B cell (primary cell): ENCODE measurements around the gene CEND1. TPM values are rescaled to one million over a fixed set of nuclear protein-coding genes. Genes with fewer than 3 reads are reported as not detected.

Experiments
- ATAC-seq: fragments of 200-7000 bp; cut with Tn5 transposase; one replicate; pipeline ENCODE4 v1.10.0; 2021; ENCODE audit warnings: low read depth, mild to moderate bottlenecking, moderate number of reproducible peaks, moderate library complexity
- CTCF ChIA-PET: fragments of 350-600 bp; sonication (Branson Sonifier 250); formaldehyde crosslinking; loops from one replicate; lab custom pipeline; 2021; ENCODE audit warnings: antibody characterized with exemption, inconsistent platforms; lab: Charles Lee
- POLR2A ChIA-PET: fragments of 350-600 bp; sonication (Branson Sonifier 250); formaldehyde crosslinking; loops from one replicate; lab custom pipeline; 2021; ENCODE audit warnings: antibody characterized with exemption; lab: Charles Lee
- DNase-seq: peaks from one replicate; pipeline ENCODE4 v3.0.0; 2013
- H2AFZ ChIP-seq: 2 replicates; pipeline ENCODE4 v1.6.1; 2012; ENCODE audit warnings: mild to moderate bottlenecking, low read depth, low read length; ENCODE audit not compliant: insufficient read depth, poor library complexity, severe bottlenecking
- H3K27ac ChIP-seq, 2 donors: 1 replicate in 1 of 2; 2 replicates in 1 of 2; pipeline ENCODE4 v1.5.1; 2012 to 2013; ENCODE audit warnings: low read length in 2 of 2, mild to moderate bottlenecking in 2 of 2, moderate library complexity in 1 of 2
- H3K27me3 ChIP-seq, 4 experiments: fragments of 200-600 bp in 1 of 4; sonication (generic) in 1 of 4; replicated peaks in 1 of 4; 1 replicate in 2 of 4; 2 replicates in 2 of 4; pipeline versions ENCODE4 v1.6.1 to v1.7.0; 2013 to 2016; ENCODE audit warnings: low read length in 3 of 4, mild to moderate bottlenecking in 2 of 4, mixed read lengths in 1 of 4, moderate library complexity in 1 of 4; ENCODE audit not compliant: insufficient read depth in 4 of 4, control insufficient read depth in 3 of 4; ENCODE audit errors: control extremely low read depth in 1 of 4
- H3K36me3 ChIP-seq, 2 experiments: replicated peaks in 1 of 2; 1 replicate in 1 of 2; 2 replicates in 1 of 2; pipeline versions ENCODE4 v1.6.1 to v1.7.1; 2013; ENCODE audit warnings: low read length in 1 of 2; ENCODE audit not compliant: insufficient read depth in 2 of 2, control insufficient read depth in 1 of 2; ENCODE audit errors: control extremely low read depth in 1 of 2, extremely low read depth in 1 of 2
- H3K4me1 ChIP-seq, 2 donors: fragments of 200-600 bp in 1 of 2; sonication (generic) in 1 of 2; 1 replicate in 1 of 2; 2 replicates in 1 of 2; pipeline versions ENCODE4 v1.5.1 to v1.6.1; 2013 to 2017; ENCODE audit warnings: low read length in 2 of 2; ENCODE audit not compliant: control insufficient read depth in 2 of 2, insufficient read depth in 2 of 2
- H3K4me2 ChIP-seq: replicated peaks from 2 replicates; pipeline ENCODE3; 2012; ENCODE audit warnings: mild to moderate bottlenecking, low read depth, low read length; ENCODE audit not compliant: poor library complexity, severe bottlenecking
- H3K4me3 ChIP-seq, 5 experiments: fragments of 200-600 bp in 1 of 5; sonication (generic) in 1 of 5; 1 replicate in 3 of 5; 2 replicates in 2 of 5; pipeline versions ENCODE4 v1.5.1 to v1.7.0; 2011 to 2016; ENCODE audit warnings: low read length in 4 of 5, mild to moderate bottlenecking in 4 of 5, low read depth in 2 of 5, control low read depth in 1 of 5, moderate library complexity in 1 of 5; ENCODE audit not compliant: insufficient read depth in 1 of 5; ENCODE audit errors: control extremely low read depth in 1 of 5, extremely low read depth in 1 of 5
- H3K79me2 ChIP-seq: fragments of 200-600 bp; sonication (generic); one replicate; pipeline ENCODE4 v1.6.0; 2016; ENCODE audit warnings: low read length; ENCODE audit not compliant: control insufficient read depth, insufficient read depth
- H3K9ac ChIP-seq: fragments of 200-600 bp; sonication (generic); 2 replicates; pipeline ENCODE4 v1.6.1; 2017; ENCODE audit warnings: mild to moderate bottlenecking, low read length, moderate library complexity
- H3K9me3 ChIP-seq, 3 donors: one replicate each; pipeline versions ENCODE4 v1.6.1 to v1.7.1; 2013; ENCODE audit warnings: low read length in 2 of 3; ENCODE audit not compliant: control insufficient read depth in 2 of 3, insufficient read depth in 1 of 3; ENCODE audit errors: control extremely low read depth in 1 of 3
- H4K20me1 ChIP-seq: 2 replicates; pipeline ENCODE4 v1.6.0; 2012; ENCODE audit warnings: mild to moderate bottlenecking, low read length; ENCODE audit not compliant: insufficient read depth, control insufficient read depth, poor library complexity, severe bottlenecking
- H3K27ac Mint-ChIP-seq: one replicate; pipeline ENCODE4 v1.8.0; 2021; ENCODE audit warnings: mixed read lengths
- H3K27me3 Mint-ChIP-seq: one replicate; pipeline ENCODE4 v1.8.0; 2021; ENCODE audit warnings: mixed read lengths
- H3K4me1 Mint-ChIP-seq: one replicate; pipeline ENCODE4 v1.8.0; 2021; ENCODE audit warnings: mixed read lengths
- H3K4me3 Mint-ChIP-seq: one replicate; pipeline ENCODE4 v1.8.0; 2021; ENCODE audit warnings: mixed read lengths
- H3K9me3 Mint-ChIP-seq: one replicate; pipeline ENCODE4 v1.8.0; 2022; ENCODE audit warnings: mixed read lengths; ENCODE audit not compliant: insufficient read depth
- CTCF ChIP-seq: fragments of 200-600 bp; IDR thresholded peaks from one replicate; pipeline ENCODE4 v1.8.0; 2022; ENCODE audit warnings: antibody characterized with exemption, mild to moderate bottlenecking
- EZH2 ChIP-seq: IDR thresholded peaks from 2 replicates; pipeline ENCODE4 v1.6.1; 2012; ENCODE audit warnings: borderline replicate concordance, low read depth, mild to moderate bottlenecking, moderate library complexity, low read length; ENCODE audit not compliant: insufficient read depth, poor library complexity, severe bottlenecking
- WGBS: methylation state at CpG from one replicate; pipeline ENCODE4 v1.1.5; 2013; ENCODE audit warnings: missing lambda C conversion rate; ENCODE audit not compliant: insufficient coverage; 5-methylcytosine and 5-hydroxymethylcytosine counted together
- intact Hi-C: fragments of 100-400 bp; cut with micrococcal nuclease; formaldehyde crosslinking; loops from one replicate; pipeline ENCODE4 v1.10.0; 2022
- polyA plus RNA-seq: library from polyadenylated mRNA; depleted of rRNA; stranded (reverse); fragments of >200 nt; gene quantifications from 2 replicates; pipeline ENCODE4 v1.2.3, GENCODE V29; 2012
- total RNA-seq, 2 donors: library from RNA; stranded (reverse); fragments of 120-200 nt in 1 of 2; gene quantifications; 1 replicate in 1 of 2; 2 replicates in 1 of 2; pipeline versions ENCODE4 v1.2.3 to v1.2.4, GENCODE V29; 2013 to 2022

CEND1 gene
- total and polyA plus RNA-seq, 2 donors (not counting 1 experiment from before 2014, with no cell fraction given): 0.13 to 0.39 TPM

DNA sequence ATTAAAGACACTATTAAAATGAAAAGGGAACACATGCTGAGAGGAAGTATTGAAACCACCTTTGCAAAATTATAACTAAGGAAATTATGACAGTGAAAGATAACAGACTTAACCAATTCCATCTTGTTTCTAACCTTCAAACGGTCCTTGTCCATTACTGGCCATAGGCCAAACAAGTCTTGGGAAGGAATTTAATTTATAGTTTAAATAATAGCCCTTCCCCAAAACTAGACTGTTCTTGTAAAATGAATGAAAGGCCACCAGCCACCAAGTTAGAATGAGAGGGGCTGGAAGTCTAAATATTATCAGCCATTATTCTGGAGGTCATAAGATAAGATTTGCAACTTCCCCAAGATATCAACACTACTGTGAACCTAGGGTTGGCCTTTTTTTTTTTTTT, 44.5 kb downstream of the CEND1 start:
- H3K9me3 ChIP-seq: no peaks in the 10 kb centered on the region
- no peak overlapping the region for H3K27ac ChIP-seq
- H2AFZ ChIP-seq: no peak overlapping the region
- intact Hi-C loops: loop anchor here (5.0 kb wide), 1 partner anchor 183 kb away; the partner anchor contains the start of genes LMNTD2 and RASSF7
- no peaks in the 10 kb centered on the region for H3K9me3 Mint-ChIP-seq
- TF ChIP-seq CTCF (no peak), EZH2 (no peak)
- DNase-seq: no peak
- H3K4me1 ChIP-seq: peaks cover 17 to 27% of the 10 kb centered on the region in 2 donors
- H3K27me3 ChIP-seq: no peaks in the 10 kb centered on the region
- peaks cover 31% of the 10 kb centered on the region for H4K20me1 ChIP-seq
- no CpG with 5 or more reads among the region's 1 CpG for WGBS
- no peaks in the 10 kb centered on the region for H3K27me3 Mint-ChIP-seq
- ATAC-seq: no peak
- H3K79me2 ChIP-seq: peaks cover 28% of the 10 kb centered on the region
- H3K4me2 ChIP-seq: no peak overlapping the region
- H3K36me3 ChIP-seq: no peaks in the 10 kb centered on the region
- no peak overlapping the region for H3K9ac ChIP-seq
- H3K4me1 Mint-ChIP-seq: peaks cover 16% of the 10 kb centered on the region
- ChIA-PET CTCF (interaction anchor here (2.0 kb wide), 1 partner anchor 18 kb away, joined by 5 read pairs; no protein-coding TSS in a partner anchor), POLR2A (no interaction called here)
- no peak overlapping the region for H3K4me3 ChIP-seq
- H3K27ac Mint-ChIP-seq: no peak overlapping the region
- no peak overlapping the region for H3K4me3 Mint-ChIP-seq

GRCh38 chr11:742571-743201, 47.2 kb downstream of the CEND1 start:
- H3K4me1 Mint-ChIP-seq: peaks cover 8% of the 10 kb centered on the region
- CTCF ChIA-PET: interaction anchor here (1.4 to 2.9 kb wide), 2 partner anchors 9 to 17 kb away, joined by 3 to 6 read pairs; no protein-coding TSS in a partner anchor
- H3K9me3 Mint-ChIP-seq: no peaks in the 10 kb centered on the region
- Histone ChIP-seq H3K4me3 (no peak overlapping the region), H3K79me2 (peaks cover 4% of the 10 kb centered on the region), H3K9me3 (no peaks in the 10 kb centered on the region), H3K4me1 (peaks cover 8 to 10% of the 10 kb centered on the region in 2 donors), H3K27ac (no peak overlapping the region), H3K36me3 (no peaks in the 10 kb centered on the region), H3K27me3 (peaks cover 0 to 2% (median 0%) of the 10 kb centered on the region in 4 experiments), H3K9ac (no peak overlapping the region), H3K4me2 (no peak overlapping the region), H4K20me1 (peaks cover 3% of the 10 kb centered on the region), H2AFZ (no peak overlapping the region)
- ATAC-seq: no peak
- H3K27me3 Mint-ChIP-seq: peaks cover 10% of the 10 kb centered on the region
- intact Hi-C loops: no loop called here
- WGBS: 100% methylated on average over 1 of the region's 4 CpGs
- no peak overlapping the region for H3K27ac Mint-ChIP-seq
- H3K4me3 Mint-ChIP-seq: no peak overlapping the region
- no peak for DNase-seq
- POLR2A ChIA-PET: interaction anchor here (0.6 to 0.8 kb wide), 2 partner anchors 21 to 49 kb away, joined by 3 to 5 read pairs; no protein-coding TSS in a partner anchor
- TF ChIP-seq EZH2: no peak
- no peak for TF ChIP-seq CTCF
